Left forelimb (tissue), 1 donor: Measurements from ENCODE around the gene SCPEP1.
"Not testable (repeated sequence)": the region's sequence is repeated elsewhere in the genome, so short reads cannot be mapped to it uniquely, and the experiment has no call there.

Experiments used
- DNase-seq: peaks from one replicate; pipeline ENCODE4 v3.0.0-alpha.2; 2018; ENCODE audit warnings: low spot score

The SCPEP1 gene

GRCh38 chr17:56965241-56965640, 12.7 kb upstream of the SCPEP1 start:
- not testable (repeated sequence) for DNase-seq

GRCh38 chr17:56965681-56966080, 12.2 kb upstream of the SCPEP1 start:
- DNase-seq: not testable (repeated sequence)

- DNase-seq: no peak
Observed at GRCh38 chr17:56966338-56966737, 11.6 kb upstream of the SCPEP1 start.

- DNase-seq: no peak
Observed at GRCh38 chr17:56970974-56971373, 7.0 kb upstream of the SCPEP1 start.

GRCh38 chr17:56972111-56972730, 5.7 kb upstream of the SCPEP1 start:
- no peak for DNase-seq

GRCh38 chr17:56973520-56973919, 4.4 kb upstream of the SCPEP1 start:
- DNase-seq: no peak

GRCh38 chr17:56974055-56974454, 3.9 kb upstream of the SCPEP1 start:
- DNase-seq: no peak

- DNase-seq: no peak
Observed at GRCh38 chr17:56975656-56976055, 2.3 kb upstream of the SCPEP1 start.

GRCh38 chr17:56976941-56977608, 856 bp upstream of the SCPEP1 start:
- no peak for DNase-seq

GRCh38 chr17:56978441-56979090, 635 bp downstream of the SCPEP1 start:
- DNase-seq: no peak

- DNase-seq: no peak
Observed at GRCh38 chr17:56979091-56979480, 1.2 kb downstream of the SCPEP1 start.

- DNase-seq: not testable (repeated sequence)
Observed at GRCh38 chr17:56980526-56980925, 2.6 kb downstream of the SCPEP1 start.

- no peak for DNase-seq
Observed at GRCh38 chr17:56982312-56982711, 4.4 kb downstream of the SCPEP1 start.

- no peak for DNase-seq
Observed at GRCh38 chr17:56983366-56983765, 5.4 kb downstream of the SCPEP1 start.

- no peak for DNase-seq
Observed at GRCh38 chr17:56985371-56986162, 7.6 kb downstream of the SCPEP1 start.

GRCh38 chr17:56987283-56987834, 9.4 kb downstream of the SCPEP1 start:
- no peak for DNase-seq

- DNase-seq: no peak
Observed at GRCh38 chr17:56988901-56989572, 11.1 kb downstream of the SCPEP1 start.

- DNase-seq: no peak
Observed at GRCh38 chr17:56992364-56992763, 14.4 kb downstream of the SCPEP1 start.

- DNase-seq: no peak
Observed at GRCh38 chr17:56994009-56994792, 16.3 kb downstream of the SCPEP1 start.

GRCh38 chr17:56995766-56996165, 17.8 kb downstream of the SCPEP1 start:
- DNase-seq: no peak

- DNase-seq: no peak
Observed at GRCh38 chr17:56997313-56997712, 19.4 kb downstream of the SCPEP1 start.
